ENCODE measurements around the gene R3HDM2.
A peak's percentile ranks its signal among the peaks of the same experiment; 100 is the strongest.
"Not testable (repeated sequence)": the region's sequence is repeated elsewhere in the genome, so short reads cannot be mapped to it uniquely, and the experiment has no call there.

The R3HDM2 gene

DNA sequence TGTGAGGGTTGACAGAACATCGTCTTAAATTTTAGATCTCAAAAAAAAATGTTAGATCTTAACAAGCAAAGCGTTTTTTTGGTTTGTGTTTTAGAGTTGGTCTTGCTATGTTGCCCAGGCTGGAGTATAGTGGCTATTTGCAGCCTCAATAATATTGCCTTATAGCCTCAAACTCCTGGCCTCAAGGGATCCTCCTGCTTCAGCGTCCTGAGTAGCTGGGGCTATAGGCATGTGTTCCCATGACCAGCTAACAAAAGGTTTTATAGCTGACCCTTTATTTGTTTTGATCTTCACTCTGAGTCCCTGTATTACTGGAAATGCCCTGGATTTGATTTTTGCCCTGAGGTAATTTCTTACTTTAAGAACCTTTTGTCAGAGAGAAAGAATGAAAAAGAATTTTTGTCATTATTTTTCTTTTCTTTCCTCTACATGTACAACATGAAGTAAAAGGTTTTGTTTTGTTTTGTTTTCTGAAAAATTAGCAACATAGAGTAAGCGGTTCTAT is 9.0 kb upstream of the R3HDM2 start:
- DNase-seq (no peak), ATAC-seq (replicated peaks) (no peak)
- H3K4me1 Mint-ChIP-seq (ENCODE audit: low read depth in 2 of 2) = peaks cover 5% of the 10 kb centered on the region in 2 donors
- H3K4me3 Mint-ChIP-seq = no peak overlapping the region
- H3K27me3 Mint-ChIP-seq = peaks cover 6 to 17% of the 10 kb centered on the region in 2 donors
- no peaks in the 10 kb centered on the region for H3K9me3 Mint-ChIP-seq
- H3K27ac Mint-ChIP-seq = no peak overlapping the region
- H3K36me3 Mint-ChIP-seq (ENCODE audit: insufficient read depth) = no peaks in the 10 kb centered on the region

DNA sequence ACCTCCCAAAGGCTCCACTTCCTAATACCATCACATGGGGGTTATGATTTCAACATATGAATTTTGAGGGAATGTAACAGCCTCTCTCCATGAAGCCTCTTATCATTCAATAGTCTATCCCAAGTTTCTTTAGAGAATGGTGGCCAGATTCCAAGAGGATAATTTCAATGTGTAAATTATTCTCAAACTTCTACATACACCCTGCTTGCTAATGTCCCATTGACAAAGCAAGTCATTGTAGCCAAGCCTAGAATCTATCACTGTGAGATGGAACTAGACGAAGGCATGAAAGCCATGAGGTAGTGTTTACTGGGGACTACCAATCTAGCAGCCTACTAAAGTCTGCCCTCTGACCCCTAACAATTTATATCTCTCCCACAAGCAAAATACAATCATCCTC is 7.6 kb upstream of the R3HDM2 start:
- DNase-seq = no peak
- Mint-ChIP-seq H3K4me1 (ENCODE audit: low read depth in 2 of 2) (peaks cover 5% of the 10 kb centered on the region in 2 donors), H3K36me3 (ENCODE audit: insufficient read depth) (no peaks in the 10 kb centered on the region), H3K27me3 (peaks cover 6 to 17% of the 10 kb centered on the region in 2 donors), H3K27ac (no peak overlapping the region), H3K4me3 (no peak overlapping the region), H3K9me3 (no peaks in the 10 kb centered on the region)
- no peak for ATAC-seq (replicated peaks)

GRCh38 chr12:57435293-57435692 is 4.5 kb upstream of the R3HDM2 start:
- Mint-ChIP-seq H3K4me1 (ENCODE audit: low read depth in 2 of 2) (peaks cover 10 to 13% of the 10 kb centered on the region in 2 donors), H3K9me3 (no peaks in the 10 kb centered on the region), H3K36me3 (ENCODE audit: insufficient read depth) (peaks cover 14% of the 10 kb centered on the region), H3K27ac (peak overlapping the region; percentile 72 to 81), H3K4me3 (peak overlapping the region; percentile 51 to 63), H3K27me3 (peaks cover 0 to 9% of the 10 kb centered on the region in 2 donors)
- ATAC-seq (replicated peaks) = no peak
- DNase-seq = no peak

DNA sequence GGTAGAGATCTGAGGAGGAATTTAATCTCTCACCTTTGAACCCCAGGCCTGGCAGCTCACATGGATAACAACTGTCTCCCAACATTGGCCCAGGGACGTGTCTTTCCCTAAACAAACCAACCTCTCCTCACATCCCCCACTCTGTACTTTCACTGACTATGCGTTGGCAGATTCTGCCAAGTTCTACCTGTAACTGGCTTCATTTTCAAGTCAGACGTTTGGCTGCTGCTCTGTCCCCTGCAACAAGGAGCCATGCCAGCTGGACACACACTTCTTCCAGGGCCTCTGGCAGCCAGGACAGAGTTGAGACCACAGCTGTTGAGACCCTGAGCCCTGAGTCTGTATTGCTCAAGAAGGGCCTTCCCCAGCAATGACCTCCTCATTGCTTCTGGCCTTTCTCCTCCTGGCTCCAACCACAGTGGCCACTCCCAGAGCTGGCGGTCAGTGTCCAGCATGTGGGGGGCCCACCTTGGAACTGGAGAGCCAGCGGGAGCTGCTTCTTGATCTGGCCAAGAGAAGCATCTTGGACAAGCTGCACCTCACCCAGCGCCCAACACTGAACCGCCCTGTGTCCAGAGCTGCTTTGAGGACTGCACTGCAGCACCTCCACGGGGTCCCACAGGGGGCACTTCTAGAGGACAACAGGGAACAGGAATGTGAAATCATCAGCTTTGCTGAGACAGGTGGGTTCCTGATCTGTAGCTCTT is 3.8 kb upstream of the R3HDM2 start, which contains the start of gene INHBC:
Gene INHBC, plus strand, starts transcription at position 268 of the 707 bp plus-strand sequence. Its CDS starts 103 bp downstream, at position 371.
- H3K27ac Mint-ChIP-seq = peak within 1 kb of the TSS; percentile 72 to 81
- no peak for DNase-seq
- peaks cover 19% of the 10 kb centered on the region for H3K36me3 Mint-ChIP-seq (ENCODE audit: insufficient read depth)
- peaks cover 16 to 19% of the 10 kb centered on the region in 2 donors for H3K4me1 Mint-ChIP-seq (ENCODE audit: low read depth in 2 of 2)
- ATAC-seq (replicated peaks) = no peak
- peaks cover 0 to 9% of the 10 kb centered on the region in 2 donors for H3K27me3 Mint-ChIP-seq
- no peaks in the 10 kb centered on the region for H3K9me3 Mint-ChIP-seq
- peak within 1 kb of the TSS; percentile 51 to 63 for H3K4me3 Mint-ChIP-seq

- Mint-ChIP-seq H3K36me3 (ENCODE audit: insufficient read depth) (peaks cover 27% of the 10 kb centered on the region), H3K4me1 (ENCODE audit: low read depth in 2 of 2) (peaks cover 21 to 26% of the 10 kb centered on the region in 2 donors), H3K27ac (peak overlapping the region in 1 of 2 donors; percentile 38), H3K27me3 (peaks cover 0 to 1% of the 10 kb centered on the region in 2 donors), H3K9me3 (no peaks in the 10 kb centered on the region), H3K4me3 (no peak overlapping the region)
- DNase-seq = no peak
- no peak for ATAC-seq (replicated peaks)
Measured at GRCh38 chr12:57433370-57433769, 2.5 kb upstream of the R3HDM2 start.

DNA sequence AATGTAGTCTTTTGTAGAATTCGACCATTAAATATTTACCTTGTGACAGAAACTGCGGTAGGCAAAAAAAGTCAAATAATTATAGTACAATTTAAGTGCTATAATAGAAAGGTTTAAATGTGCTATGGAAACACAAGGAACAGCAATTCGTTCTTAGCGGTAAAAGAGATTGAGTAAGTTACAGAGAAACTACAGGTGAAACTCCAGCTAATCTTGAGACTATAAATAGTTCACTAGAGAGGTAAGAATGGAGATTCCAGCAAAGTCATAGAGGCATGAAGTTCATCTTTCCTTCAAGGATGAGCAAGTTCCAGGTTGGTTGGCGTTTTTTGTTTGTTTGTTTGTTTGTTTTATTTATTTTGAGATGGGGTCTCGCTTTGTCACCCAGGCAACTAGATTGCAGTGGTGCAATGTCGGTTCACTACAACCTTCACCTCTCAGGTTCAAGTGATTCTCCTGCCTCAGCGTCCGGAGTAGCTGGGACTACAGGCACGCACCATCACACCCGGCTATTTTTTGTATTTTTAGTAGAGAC is 878 bp upstream of the R3HDM2 start:
- peak overlapping the region; percentile 95 to 96 for H3K4me3 Mint-ChIP-seq
- DNase-seq = no peak
- no peaks in the 10 kb centered on the region for H3K9me3 Mint-ChIP-seq
- no peak for ATAC-seq (replicated peaks)
- H3K36me3 Mint-ChIP-seq (ENCODE audit: insufficient read depth) = peaks cover 30% of the 10 kb centered on the region
- H3K27ac Mint-ChIP-seq = peak overlapping the region; percentile 100
- H3K4me1 Mint-ChIP-seq (ENCODE audit: low read depth in 2 of 2) = peaks cover 23 to 30% of the 10 kb centered on the region in 2 donors
- H3K27me3 Mint-ChIP-seq = no peaks in the 10 kb centered on the region

DNA sequence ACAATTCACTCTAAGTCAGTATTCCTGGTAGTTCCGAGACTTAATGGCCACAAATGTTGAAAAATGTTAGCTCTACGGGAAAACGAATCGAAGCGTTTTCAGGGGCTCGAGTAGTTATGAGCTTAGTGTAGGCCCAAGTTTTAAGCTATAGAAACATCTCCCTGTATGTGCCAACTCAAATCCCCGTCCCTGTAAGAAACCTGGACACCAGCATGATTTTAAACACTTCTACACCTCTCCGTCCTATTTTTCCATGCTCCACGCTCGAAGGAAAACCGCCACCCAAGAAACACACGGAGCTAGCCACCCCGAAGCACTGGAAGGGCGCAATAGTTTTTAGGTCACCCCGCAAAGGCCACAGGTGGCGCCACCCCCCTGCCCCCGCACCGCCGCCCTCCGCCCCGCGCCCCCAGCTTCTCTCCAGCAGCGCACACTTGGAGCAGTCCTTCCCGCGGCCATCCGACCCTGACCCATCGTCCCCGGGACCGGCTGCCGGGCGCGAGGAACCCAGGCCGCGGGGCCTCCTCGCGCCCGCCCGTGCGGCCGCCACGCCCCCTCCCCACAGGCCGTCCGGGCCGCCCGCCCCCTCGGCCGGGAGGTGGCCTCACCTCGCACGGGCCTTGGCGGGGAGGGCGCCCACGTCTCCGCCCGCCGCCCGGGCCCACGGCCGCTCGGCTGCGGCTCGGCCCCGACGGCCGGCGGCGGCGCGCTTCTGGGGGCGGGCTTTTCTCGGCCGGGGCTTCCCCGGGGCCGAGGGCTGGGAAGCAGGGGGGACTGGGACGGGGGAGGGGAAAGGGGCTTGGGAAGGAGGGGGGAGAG is 522 bp downstream of the R3HDM2 start:
- H3K27me3 Mint-ChIP-seq = no peaks in the 10 kb centered on the region
- H3K4me1 Mint-ChIP-seq (ENCODE audit: low read depth in 2 of 2) = peaks cover 27 to 28% of the 10 kb centered on the region in 2 donors
- peak overlapping the region; percentile 95 to 96 for H3K4me3 Mint-ChIP-seq
- ATAC-seq (replicated peaks) = peak; percentile 70
- H3K27ac Mint-ChIP-seq = peak overlapping the region; percentile 100
- peak in 2 of 3 experiments; percentile 27 to 55 for DNase-seq
- no peaks in the 10 kb centered on the region for H3K9me3 Mint-ChIP-seq
- peaks cover 35% of the 10 kb centered on the region for H3K36me3 Mint-ChIP-seq (ENCODE audit: insufficient read depth)

DNA sequence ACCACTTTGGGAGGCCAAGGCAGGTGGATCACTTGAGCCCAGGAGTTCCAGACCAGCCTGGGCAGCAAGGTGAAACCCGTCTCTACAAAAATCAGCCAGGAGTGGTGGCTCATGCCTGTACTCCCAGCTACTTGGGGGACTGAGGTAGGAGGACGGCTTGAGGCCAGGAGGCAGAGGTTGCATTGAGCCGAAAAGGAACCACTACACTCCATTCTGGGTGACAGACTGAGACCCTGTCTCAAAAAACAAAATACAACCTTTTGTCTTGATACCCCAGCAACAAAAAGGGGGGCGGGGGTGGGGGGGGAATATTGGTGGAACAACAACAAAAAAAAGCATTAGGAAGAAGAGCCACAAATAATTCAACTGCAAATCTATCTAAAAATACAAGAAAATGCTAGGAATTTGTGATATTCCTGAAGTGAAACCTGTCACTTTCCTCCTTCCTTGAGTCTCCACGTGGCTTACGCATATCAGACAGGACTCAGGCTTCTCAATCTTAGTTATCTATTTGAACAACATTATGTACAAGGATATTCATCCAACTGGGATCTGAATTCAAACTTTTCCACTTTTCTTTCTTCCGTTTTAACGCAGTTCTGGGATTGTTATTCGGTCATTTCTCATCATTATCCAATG is 1.3 kb downstream of the R3HDM2 start:
- peaks cover 25 to 26% of the 10 kb centered on the region in 2 donors for H3K4me1 Mint-ChIP-seq (ENCODE audit: low read depth in 2 of 2)
- peak overlapping the region; percentile 100 for H3K27ac Mint-ChIP-seq
- no peaks in the 10 kb centered on the region for H3K9me3 Mint-ChIP-seq
- DNase-seq (no peak), ATAC-seq (replicated peaks) (no peak)
- no peaks in the 10 kb centered on the region for H3K27me3 Mint-ChIP-seq
- H3K36me3 Mint-ChIP-seq (ENCODE audit: insufficient read depth) = peaks cover 43% of the 10 kb centered on the region
- H3K4me3 Mint-ChIP-seq = peak overlapping the region; percentile 81 to 96

- H3K4me1 Mint-ChIP-seq (ENCODE audit: low read depth in 2 of 2) = peaks cover 25 to 30% of the 10 kb centered on the region in 2 donors
- H3K27me3 Mint-ChIP-seq = no peaks in the 10 kb centered on the region
- H3K4me3 Mint-ChIP-seq = peak overlapping the region; percentile 81 to 96
- ATAC-seq (replicated peaks) (no peak), DNase-seq (no peak)
- H3K9me3 Mint-ChIP-seq = no peaks in the 10 kb centered on the region
- peaks cover 48% of the 10 kb centered on the region for H3K36me3 Mint-ChIP-seq (ENCODE audit: insufficient read depth)
- peak overlapping the region; percentile 100 for H3K27ac Mint-ChIP-seq
Measured at GRCh38 chr12:57428965-57429364, 1.9 kb downstream of the R3HDM2 start.

DNA sequence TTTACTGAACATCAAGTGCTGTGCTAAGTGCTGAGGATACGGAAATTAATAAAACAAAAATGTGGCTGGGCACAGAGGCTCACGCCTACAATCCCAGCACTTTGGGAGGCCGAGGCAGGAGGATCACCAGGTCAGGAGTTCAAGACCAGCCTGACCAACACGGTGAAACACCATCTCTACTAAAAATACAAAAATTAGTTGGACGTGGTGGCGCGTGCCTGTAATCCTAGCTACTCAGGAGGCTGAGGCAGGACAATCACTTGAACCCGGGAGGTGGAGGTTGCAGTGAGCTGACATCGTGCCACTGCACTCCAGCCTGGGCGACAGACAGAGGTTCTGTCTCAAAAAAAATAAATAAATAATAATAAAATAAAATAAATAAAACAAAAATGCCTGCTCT is 3.9 kb downstream of the R3HDM2 start:
- H3K27me3 Mint-ChIP-seq; ATAC-seq (replicated peaks); H3K4me3 Mint-ChIP-seq; H3K9me3 Mint-ChIP-seq; DNase-seq: not testable (repeated sequence)
- Mint-ChIP-seq H3K27ac (peak overlapping the region in 1 of 2 donors; percentile 75), H3K36me3 (ENCODE audit: insufficient read depth) (peaks cover 48% of the 10 kb centered on the region), H3K4me1 (ENCODE audit: low read depth in 2 of 2) (peaks cover 25 to 35% of the 10 kb centered on the region in 2 donors)

DNA sequence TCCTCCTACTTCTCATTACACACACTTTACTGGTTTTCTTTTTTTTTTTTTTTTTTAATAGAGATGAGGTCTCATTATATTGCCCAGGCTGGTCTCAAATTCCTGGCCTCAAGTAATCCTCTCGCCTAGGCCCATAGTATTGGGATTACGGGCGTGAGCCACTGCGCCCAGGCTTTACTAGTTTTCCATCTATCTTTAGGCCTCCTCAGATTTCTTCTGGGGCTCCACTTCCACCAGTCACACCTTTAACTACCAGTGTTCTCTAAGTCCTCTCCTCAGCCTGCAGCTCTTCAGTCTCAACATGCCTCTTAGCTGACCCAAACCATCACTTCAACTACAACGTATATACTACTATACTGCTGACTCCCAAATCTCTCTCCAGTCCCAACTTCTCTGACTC is 10.4 kb downstream of the R3HDM2 start:
- Mint-ChIP-seq H3K9me3 (no peaks in the 10 kb centered on the region), H3K4me3 (no peak overlapping the region), H3K36me3 (ENCODE audit: insufficient read depth) (peaks cover 25% of the 10 kb centered on the region), H3K27me3 (no peaks in the 10 kb centered on the region), H3K27ac (peak overlapping the region; percentile 21 to 50), H3K4me1 (ENCODE audit: low read depth in 2 of 2) (peaks cover 12 to 42% of the 10 kb centered on the region in 2 donors)
- DNase-seq (no peak), ATAC-seq (replicated peaks) (no peak)

DNA sequence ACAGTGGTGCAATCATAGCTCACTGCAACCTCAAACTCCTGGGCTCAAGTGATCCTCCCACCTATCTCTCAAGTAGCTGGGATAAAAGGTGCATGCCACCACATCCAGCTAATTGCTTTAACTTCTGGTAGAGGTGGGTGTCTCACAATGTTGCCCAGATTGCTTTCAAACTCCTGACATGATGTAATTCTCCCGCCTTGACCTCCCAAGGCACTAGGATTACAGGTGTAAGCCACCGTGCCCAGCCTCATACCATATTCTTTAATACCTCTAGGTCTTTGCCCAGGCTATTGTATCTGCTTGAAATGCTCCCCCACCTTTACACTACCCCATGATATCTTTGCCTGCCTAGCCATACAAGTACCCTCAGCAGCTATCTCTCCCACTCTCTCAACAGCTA is 11.3 kb downstream of the R3HDM2 start:
- H3K4me1 Mint-ChIP-seq (ENCODE audit: low read depth in 2 of 2) = peaks cover 15 to 45% of the 10 kb centered on the region in 2 donors
- H3K27ac Mint-ChIP-seq = peak overlapping the region; percentile 27 to 50
- no peak overlapping the region for H3K4me3 Mint-ChIP-seq
- H3K27me3 Mint-ChIP-seq = no peaks in the 10 kb centered on the region
- no peak for ATAC-seq (replicated peaks)
- H3K36me3 Mint-ChIP-seq (ENCODE audit: insufficient read depth) = peaks cover 15% of the 10 kb centered on the region
- no peaks in the 10 kb centered on the region for H3K9me3 Mint-ChIP-seq
- DNase-seq = no peak

GRCh38 chr12:57418255-57418654 is 12.6 kb downstream of the R3HDM2 start:
- no peak for DNase-seq
- no peak for ATAC-seq (replicated peaks)
- Mint-ChIP-seq H3K27me3 (no peaks in the 10 kb centered on the region), H3K4me1 (ENCODE audit: low read depth in 2 of 2) (peaks cover 16 to 42% of the 10 kb centered on the region in 2 donors), H3K27ac (peak overlapping the region; percentile 3 to 27), H3K36me3 (ENCODE audit: insufficient read depth) (peaks cover 12% of the 10 kb centered on the region), H3K9me3 (no peaks in the 10 kb centered on the region), H3K4me3 (no peak overlapping the region)
